NOMO-1 (cell line): ENCODE results near the gene IFNA5.

ENCODE experiments used
- DNase-seq, 2 experiments: peaks; one replicate each; lab custom pipeline; 2025; ENCODE audit not compliant: unreplicated experiment in 2 of 2; lab: John Stamatoyannopoulos, UW

IFNA5 gene

GRCh38 chr9:21294904-21295538 lies 10.1 kb downstream of the IFNA5 start:
- DNase-seq: no peak

- no peak for DNase-seq
Measured at GRCh38 chr9:21294364-21294774, 10.7 kb downstream of the IFNA5 start.

DNA sequence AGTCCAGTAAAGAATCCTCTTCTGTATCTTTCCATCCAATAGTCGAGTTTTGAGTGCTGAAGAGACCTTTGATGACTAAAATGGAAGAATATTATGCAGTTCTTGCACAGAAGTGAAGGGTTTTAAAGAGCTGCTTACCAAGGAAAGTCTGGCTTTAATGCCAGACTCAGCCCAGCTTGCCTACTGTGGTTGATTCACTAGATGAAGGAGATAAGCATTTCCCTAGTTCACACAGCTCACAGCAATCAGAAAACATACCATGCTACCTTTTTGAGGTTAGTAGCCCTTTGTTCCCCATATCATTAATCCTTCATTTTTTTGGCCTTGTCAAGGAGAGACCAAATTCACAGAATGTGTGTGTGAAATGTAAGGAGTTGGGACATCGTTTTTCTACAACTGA lies 15.3 kb downstream of the IFNA5 start:
- DNase-seq: no peak

GRCh38 chr9:21287280-21287679 lies 17.8 kb downstream of the IFNA5 start:
- no peak for DNase-seq

DNA sequence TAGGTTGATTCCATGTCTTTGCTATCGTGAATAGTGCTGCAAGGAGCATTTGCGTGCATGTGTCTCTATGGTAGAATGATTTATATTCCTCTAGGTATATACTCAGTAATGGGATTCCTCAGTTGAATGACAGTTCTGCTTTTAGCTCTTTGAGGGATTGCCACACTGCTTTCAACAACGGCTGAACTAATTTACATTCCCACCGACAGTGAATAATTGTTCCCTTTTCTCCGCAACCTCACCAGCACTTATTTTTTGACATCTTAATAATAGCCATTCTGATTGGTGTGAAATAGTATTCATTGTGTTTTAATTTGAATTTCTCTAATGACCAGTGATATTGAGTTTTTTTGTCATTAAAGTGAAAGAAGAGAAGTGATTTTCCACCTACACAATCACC lies 18.5 kb downstream of the IFNA5 start:
- DNase-seq: no peak

GRCh38 chr9:21286099-21286498 lies 19.0 kb downstream of the IFNA5 start:
- DNase-seq: no peak

- no peak for DNase-seq
Measured at GRCh38 chr9:21281275-21281674, 23.8 kb downstream of the IFNA5 start.

DNA sequence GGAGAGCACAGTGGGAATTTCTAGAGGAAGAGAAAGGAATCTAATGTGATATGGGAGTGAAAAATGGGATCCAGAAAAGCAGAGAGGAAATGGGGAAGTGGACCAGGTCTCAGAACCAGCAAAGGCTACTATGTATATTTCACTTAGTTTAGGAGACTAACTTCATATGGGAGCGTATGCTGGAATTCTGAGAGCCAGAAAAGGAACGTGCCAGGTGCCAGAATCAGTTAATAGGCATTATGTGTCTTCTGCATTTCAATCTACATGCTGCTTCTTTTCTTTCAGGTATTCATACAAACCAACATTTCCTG lies 36.8 kb downstream of the IFNA5 start:
- DNase-seq: no peak

- no peak for DNase-seq
Measured at GRCh38 chr9:21267485-21268346, 37.4 kb downstream of the IFNA5 start.

GRCh38 chr9:21266733-21267484 lies 38.2 kb downstream of the IFNA5 start:
- DNase-seq: no peak

DNA sequence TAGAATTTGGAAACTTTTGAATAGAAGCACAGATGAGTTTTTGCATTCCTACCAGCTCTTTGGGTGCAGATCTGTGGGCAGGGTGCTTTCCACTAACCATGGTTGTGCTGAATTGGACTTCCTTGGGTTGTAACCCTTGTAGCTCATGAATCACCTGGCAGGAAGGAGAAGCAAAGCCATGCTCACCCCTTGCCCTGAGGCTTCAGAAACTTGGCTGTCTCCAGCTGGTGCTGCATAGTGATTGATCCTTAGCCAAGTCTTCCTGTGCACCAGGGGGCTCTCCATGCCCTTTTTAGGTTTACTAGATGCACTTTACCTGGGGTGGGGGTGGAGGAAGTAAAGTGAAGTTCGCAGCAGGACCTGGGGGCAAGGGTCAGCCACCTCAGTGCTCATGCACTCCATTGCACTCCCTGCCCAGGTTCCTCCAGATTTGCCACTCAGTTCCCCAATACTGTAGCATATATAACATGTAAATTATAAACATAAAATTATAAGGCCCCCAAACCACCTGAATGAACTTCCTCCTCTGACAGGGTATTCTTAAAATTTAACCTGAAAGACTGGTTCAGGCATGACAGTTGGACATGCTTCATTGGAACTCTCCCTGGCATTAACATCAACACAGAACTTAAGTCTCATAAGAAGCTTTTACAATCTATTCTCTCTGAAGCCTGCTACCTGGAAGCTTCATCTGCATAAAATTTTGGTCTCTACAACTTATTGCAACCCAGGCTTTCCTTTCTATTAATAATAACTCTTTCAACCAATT lies 39.5 kb downstream of the IFNA5 start:
- no peak for DNase-seq

GRCh38 chr9:21255538-21256212 lies 49.4 kb downstream of the IFNA5 start:
- DNase-seq: no peak
